Measurements from ENCODE around the gene RBM19.

RBM19 gene

DNA sequence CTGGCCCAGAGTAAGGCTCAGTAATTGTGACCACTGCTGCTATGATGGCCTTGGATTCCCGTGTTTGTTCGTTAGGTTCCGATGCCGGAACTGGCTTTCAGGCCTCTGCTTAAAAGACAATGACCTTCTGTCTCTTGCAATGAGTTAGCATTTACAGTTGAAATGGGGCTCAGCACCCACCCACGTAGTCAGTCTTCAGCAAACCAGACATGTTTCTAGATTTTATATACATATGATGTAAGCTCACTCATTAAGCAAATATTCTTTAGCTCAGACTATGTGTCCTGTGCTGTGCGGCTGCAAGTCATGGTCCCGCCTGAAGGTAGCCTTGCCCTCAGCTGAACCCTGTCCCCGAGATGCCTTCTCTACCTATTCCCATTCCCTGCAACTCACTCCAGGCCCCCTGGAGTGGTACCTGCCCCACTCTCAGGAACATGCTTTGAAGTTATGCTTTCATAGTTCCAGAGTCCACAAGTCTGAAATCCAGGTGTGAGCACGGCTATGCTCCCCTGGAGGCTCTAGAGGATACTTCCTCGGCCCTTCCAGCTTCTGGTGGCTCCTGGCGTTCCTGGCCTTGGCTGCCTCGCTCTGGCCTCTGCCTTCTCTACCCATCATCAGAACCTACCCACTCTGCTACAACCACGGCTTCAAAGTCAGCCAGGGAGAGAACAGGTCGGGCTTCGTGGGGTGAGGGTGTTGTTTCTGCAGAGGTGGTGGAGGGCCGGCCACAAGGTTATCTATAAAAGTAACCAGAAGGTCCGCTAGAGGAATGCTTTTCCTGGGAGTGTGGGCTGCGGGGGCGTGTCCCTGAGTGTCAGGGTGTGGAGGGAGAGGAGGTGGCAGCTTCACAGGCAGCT, 157.8 kb downstream of the RBM19 start:
- TF ChIP-seq, protein P1, sequence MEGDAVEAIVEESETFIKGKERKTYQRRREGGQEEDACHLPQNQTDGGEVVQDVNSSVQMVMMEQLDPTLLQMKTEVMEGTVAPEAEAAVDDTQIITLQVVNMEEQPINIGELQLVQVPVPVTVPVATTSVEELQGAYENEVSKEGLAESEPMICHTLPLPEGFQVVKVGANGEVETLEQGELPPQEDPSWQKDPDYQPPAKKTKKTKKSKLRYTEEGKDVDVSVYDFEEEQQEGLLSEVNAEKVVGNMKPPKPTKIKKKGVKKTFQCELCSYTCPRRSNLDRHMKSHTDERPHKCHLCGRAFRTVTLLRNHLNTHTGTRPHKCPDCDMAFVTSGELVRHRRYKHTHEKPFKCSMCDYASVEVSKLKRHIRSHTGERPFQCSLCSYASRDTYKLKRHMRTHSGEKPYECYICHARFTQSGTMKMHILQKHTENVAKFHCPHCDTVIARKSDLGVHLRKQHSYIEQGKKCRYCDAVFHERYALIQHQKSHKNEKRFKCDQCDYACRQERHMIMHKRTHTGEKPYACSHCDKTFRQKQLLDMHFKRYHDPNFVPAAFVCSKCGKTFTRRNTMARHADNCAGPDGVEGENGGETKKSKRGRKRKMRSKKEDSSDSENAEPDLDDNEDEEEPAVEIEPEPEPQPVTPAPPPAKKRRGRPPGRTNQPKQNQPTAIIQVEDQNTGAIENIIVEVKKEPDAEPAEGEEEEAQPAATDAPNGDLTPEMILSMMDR (IDR thresholded peaks at IDR 0.05; ENCODE audit: borderline replicate concordance, insufficient read depth, low read depth, low read length) = no peak
- no peak overlapping the region for H3K4me3 ChIP-seq (ENCODE audit: low read depth, low read length)

DNA sequence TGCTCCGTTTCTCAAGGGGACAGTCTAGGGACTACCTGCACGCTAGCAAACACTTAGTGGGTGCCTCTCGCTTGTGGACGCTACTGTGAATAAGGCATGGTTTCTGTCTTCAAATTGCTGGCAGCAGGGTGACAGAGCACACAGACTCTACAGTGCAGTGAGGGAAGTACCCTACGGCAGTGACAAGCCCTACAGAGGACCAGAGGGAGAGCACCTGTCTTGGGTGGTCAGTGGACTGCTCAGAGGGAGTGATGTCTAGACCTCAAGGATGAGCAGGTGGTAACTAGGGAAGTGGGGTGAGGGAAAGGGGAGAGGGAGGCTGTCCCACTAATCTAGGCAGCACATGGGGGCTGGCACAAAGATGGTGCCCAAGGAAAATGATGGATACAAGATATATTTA, 160.5 kb downstream of the RBM19 start:
- TF ChIP-seq, protein P1 (IDR thresholded peaks at IDR 0.05; ENCODE audit: borderline replicate concordance, insufficient read depth, low read depth, low read length) = no peak
- no peak overlapping the region for H3K4me3 ChIP-seq (ENCODE audit: low read depth, low read length)

DNA sequence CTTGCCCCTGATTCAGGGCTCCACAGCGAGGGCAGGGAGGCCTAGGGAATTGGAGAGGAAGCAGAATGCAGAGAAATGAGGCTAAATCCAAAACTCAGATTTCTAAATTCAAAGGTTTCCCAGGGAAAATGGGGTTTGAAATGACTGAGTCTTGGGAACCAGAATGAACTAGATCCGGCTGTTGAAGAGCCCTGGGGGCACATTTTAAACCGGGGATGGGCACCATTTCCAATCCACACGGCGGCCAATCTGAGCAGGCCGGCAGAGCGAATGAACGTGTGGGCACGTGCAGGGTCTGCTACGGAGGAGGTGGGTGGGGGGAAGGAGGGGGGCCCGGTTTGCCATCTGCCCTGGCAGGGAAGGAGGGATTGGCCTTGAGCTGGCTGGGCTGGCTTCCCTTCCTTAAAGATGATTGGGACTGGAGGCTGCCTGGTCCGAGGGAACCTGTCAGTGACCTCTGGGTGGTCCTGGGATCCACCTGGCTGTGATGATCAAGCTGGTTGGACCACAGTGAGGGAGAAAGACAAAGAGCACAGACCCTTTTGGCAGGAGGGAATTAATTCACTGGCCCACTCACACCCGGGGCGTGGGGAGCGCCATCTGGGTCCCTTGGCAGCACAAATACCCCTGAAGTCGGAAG, 161.0 kb downstream of the RBM19 start:
- TF ChIP-seq, protein P1 (IDR thresholded peaks at IDR 0.05; ENCODE audit: borderline replicate concordance, insufficient read depth, low read depth, low read length) = no peak
- H3K4me3 ChIP-seq (ENCODE audit: low read depth, low read length) = no peak overlapping the region

DNA sequence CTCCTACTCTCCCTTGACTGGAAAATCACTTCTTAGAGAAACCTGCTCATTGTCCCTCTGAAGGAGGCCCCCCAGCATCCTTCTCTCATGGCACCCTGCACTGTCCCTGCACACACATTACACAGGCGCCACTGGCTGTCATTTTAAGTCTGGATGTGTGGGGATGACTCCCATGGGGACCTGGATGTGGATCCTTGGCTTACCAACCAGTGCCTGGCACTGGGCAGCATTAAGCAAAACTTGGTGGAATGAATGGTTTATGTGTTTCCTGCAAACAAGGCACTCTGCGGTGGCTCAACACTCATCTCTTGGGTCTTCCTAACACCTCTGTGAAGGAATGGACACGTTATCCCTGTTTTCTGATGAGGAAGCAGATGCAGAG, 162.4 kb downstream of the RBM19 start:
- TF ChIP-seq, protein P1 (IDR thresholded peaks at IDR 0.05; ENCODE audit: borderline replicate concordance, insufficient read depth, low read depth, low read length) = no peak
- H3K4me3 ChIP-seq (ENCODE audit: low read depth, low read length) = no peak overlapping the region

DNA sequence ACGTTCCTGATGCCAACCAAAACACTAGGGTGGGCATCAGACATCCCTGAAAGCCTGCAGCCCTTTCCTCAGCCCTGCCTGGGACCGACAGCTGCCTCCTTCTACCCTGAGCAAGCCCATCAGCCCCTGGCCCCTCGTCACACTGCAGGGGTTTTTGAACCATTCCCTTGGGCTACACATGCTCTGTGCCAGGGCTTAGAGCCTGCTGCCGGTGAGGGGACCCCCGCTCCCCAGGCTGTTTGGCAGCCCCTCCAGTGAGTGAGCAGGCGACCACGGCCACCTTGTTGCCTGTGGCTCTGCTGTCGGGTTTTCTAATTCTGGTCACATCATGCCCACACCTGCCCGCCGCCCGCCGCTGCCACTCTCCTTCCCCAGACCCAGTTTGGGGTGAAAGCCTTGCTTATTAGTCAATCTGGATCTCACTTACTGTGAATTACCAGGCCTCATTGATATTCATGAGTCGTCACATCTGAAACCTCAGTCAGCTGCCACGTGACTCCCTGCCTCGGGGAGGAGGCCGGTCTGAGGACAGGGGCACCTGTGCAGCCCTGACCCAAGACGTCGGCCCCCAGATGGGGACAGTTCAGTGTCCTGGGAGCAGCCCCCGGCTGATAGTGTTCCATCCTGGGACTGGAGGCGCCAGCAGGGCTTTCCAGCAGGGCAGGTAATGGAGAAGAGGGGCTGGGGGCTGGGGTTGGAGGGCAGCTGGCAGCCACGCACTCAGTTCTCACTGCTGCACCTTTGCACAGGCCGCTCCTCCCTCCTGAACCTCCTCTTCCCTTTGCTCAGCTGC, 163.0 kb downstream of the RBM19 start:
- H3K4me3 ChIP-seq (ENCODE audit: low read depth, low read length) = no peak overlapping the region
- TF ChIP-seq, protein P1 (IDR thresholded peaks at IDR 0.05; ENCODE audit: borderline replicate concordance, insufficient read depth, low read depth, low read length) = no peak

DNA sequence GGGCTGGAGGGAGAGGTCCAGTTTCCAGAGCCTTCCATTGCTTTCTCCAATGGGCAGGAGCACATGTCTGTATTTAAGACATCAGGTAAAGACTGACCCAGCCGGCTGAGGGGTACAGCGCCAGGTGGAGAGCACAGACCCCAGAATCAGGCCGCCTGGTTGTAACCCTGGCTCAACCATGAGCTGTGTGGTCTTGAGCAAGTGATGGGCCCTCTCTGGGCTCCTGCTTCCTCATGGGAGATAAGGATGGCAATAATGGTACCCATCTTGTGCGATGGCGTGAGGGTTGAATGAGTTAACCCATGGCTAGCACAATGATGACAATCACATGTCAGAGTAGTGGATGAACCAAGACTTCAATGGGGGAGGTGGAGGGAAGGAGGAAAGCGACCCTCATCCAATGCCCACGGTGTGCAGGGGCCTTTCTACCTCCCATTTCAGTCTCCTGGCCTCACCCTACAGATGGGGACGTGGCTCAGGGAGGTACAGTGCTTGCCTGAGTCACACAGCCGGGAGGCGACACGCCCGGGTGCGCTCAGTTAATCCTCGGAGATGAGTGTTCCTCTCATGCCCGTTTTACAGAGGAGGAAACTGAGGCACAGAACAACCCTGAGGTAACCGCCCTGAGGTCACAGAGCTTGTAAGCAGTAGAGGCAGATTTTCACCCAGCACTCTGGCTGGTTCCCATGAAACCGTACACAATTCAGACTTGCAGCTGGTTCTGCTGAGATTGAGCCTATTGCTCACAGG, 163.9 kb downstream of the RBM19 start:
- TF ChIP-seq, protein P1 (IDR thresholded peaks at IDR 0.05; ENCODE audit: borderline replicate concordance, insufficient read depth, low read depth, low read length) = no peak

More for the DNA sequence above, 163.9 kb downstream of the RBM19 start:
- no peak overlapping the region for H3K4me3 ChIP-seq (ENCODE audit: low read depth, low read length)
